Hepatocyte (in vitro differentiated cells): Measurements from ENCODE around the gene SLITRK6. TPM values are rescaled to one million over a fixed set of nuclear protein-coding genes. Genes with fewer than 3 reads are reported as not detected.

Experiments used
- DNase-seq: peaks from one replicate; pipeline ENCODE4 v3.0.0-alpha.2; 2016; ENCODE audit warnings: low spot score
- H2AFZ ChIP-seq: fragments of 200-600 bp; sonication (generic); 2 replicates; pipeline ENCODE4 v1.6.0; 2016; ENCODE audit warnings: antibody characterized with exemption, mild to moderate bottlenecking
- H3K27ac ChIP-seq: fragments of 200-600 bp; sonication (generic); 2 replicates; pipeline ENCODE4 v1.5.1; 2016; ENCODE audit warnings: mild to moderate bottlenecking
- H3K27me3 ChIP-seq: fragments of 200-600 bp; sonication (generic); 2 replicates; pipeline ENCODE4 v1.6.1; 2016
- H3K36me3 ChIP-seq: fragments of 200-600 bp; sonication (generic); replicated peaks from 2 replicates; pipeline ENCODE4 v1.5.1; 2016; ENCODE audit warnings: low read depth; ENCODE audit not compliant: insufficient read depth
- H3K4me1 ChIP-seq: fragments of 200-600 bp; sonication (generic); 2 replicates; pipeline ENCODE4 v1.5.1; 2016; ENCODE audit warnings: mild to moderate bottlenecking, moderate library complexity; ENCODE audit not compliant: insufficient read depth
- H3K4me2 ChIP-seq: fragments of 200-600 bp; sonication (generic); 2 replicates; pipeline ENCODE4 v1.6.0; 2016
- H3K4me3 ChIP-seq: fragments of 200-600 bp; sonication (generic); 2 replicates; pipeline ENCODE4 v1.5.1; 2016; ENCODE audit warnings: mild to moderate bottlenecking
- H3K79me2 ChIP-seq: fragments of 200-600 bp; sonication (generic); 2 replicates; pipeline ENCODE4 v1.6.0; 2017; ENCODE audit warnings: mild to moderate bottlenecking
- H3K9me2 ChIP-seq: fragments of 200-600 bp; sonication (generic); replicated peaks from 2 replicates; pipeline ENCODE4 v1.6.0; 2017; ENCODE audit warnings: mild to moderate bottlenecking; ENCODE audit not compliant: insufficient read depth
- H3K9me3 ChIP-seq: fragments of 200-600 bp; sonication (generic); 2 replicates; pipeline ENCODE4 v1.5.1; 2016; ENCODE audit warnings: low read depth, mild to moderate bottlenecking
- H4K20me1 ChIP-seq: fragments of 200-600 bp; sonication (generic); 2 replicates; pipeline ENCODE4 v1.6.0; 2016; ENCODE audit warnings: mild to moderate bottlenecking; ENCODE audit not compliant: insufficient read depth, poor library complexity, severe bottlenecking
- CTCF ChIP-seq: fragments of 200-600 bp; sonication (generic); IDR thresholded peaks from 2 replicates; pipeline ENCODE4 v1.5.1; 2016; ENCODE audit warnings: antibody characterized with exemption, mild to moderate bottlenecking; ENCODE audit not compliant: poor library complexity
- EZH2 ChIP-seq: fragments of 200-600 bp; sonication (generic); IDR thresholded peaks from 2 replicates; pipeline ENCODE4 v1.6.1; 2016; ENCODE audit warnings: antibody characterized with exemption, mild to moderate bottlenecking, borderline replicate concordance
- EZH2phosphoT487 ChIP-seq: fragments of 200-600 bp; sonication (generic); IDR thresholded peaks from one replicate; pipeline ENCODE4 v1.6.1; 2018; ENCODE audit warnings: antibody characterized with exemption, mild to moderate bottlenecking, low read depth, moderate library complexity; ENCODE audit not compliant: unreplicated experiment, severe bottlenecking
- WGBS: methylation state at CpG from one replicate; pipeline ENCODE4 v1.1.6; 2016; ENCODE audit warnings: low lambda C conversion rate; ENCODE audit errors: missing lambda C conversion rate; 5-methylcytosine and 5-hydroxymethylcytosine counted together
- polyA plus RNA-seq: library from polyadenylated mRNA; unstranded; fragments of >200 nt; fragmentation: Nextera tagmentation; extraction: Ambion mirVana; gene quantifications from 2 replicates; pipeline ENCODE4 v1.2.1, GENCODE V29; 2016
- total RNA-seq: library from RNA; depleted of rRNA; stranded (reverse); fragments of >200 nt; gene quantifications from 2 replicates; pipeline ENCODE4 v1.2.3, GENCODE V29; 2014

The SLITRK6 gene
- total and polyA plus RNA-seq, 2 experiments from 2014 or later = 9.8 to 22.4 TPM

- no peaks in the 10 kb centered on the region for H3K4me1 ChIP-seq
- no peak overlapping the region for H2AFZ ChIP-seq
- H3K4me3 ChIP-seq = no peak overlapping the region
- no peaks in the 10 kb centered on the region for H3K27me3 ChIP-seq
- no peaks in the 10 kb centered on the region for H3K9me2 ChIP-seq
- no peaks in the 10 kb centered on the region for H4K20me1 ChIP-seq
- no peak for TF ChIP-seq EZH2
- no peak for TF ChIP-seq EZH2phosphoT487
- TF ChIP-seq CTCF = no peak
- no peaks in the 10 kb centered on the region for H3K79me2 ChIP-seq
- H3K4me2 ChIP-seq = no peak overlapping the region
- no peak for DNase-seq
- WGBS = 80% methylated on average over 1 of the region's 1 CpG
- H3K27ac ChIP-seq = no peak overlapping the region
- no peaks in the 10 kb centered on the region for H3K36me3 ChIP-seq
- H3K9me3 ChIP-seq = no peaks in the 10 kb centered on the region
Measured at GRCh38 chr13:85812282-85812681, 13.1 kb upstream of the SLITRK6 start.

GRCh38 chr13:85808811-85809210 lies 9.6 kb upstream of the SLITRK6 start:
- no peak for TF ChIP-seq EZH2
- no peak for TF ChIP-seq EZH2phosphoT487
- TF ChIP-seq CTCF = no peak
- DNase-seq = no peak
- H3K79me2 ChIP-seq = no peaks in the 10 kb centered on the region

GRCh38 chr13:85806553-85807175 lies 7.4 kb upstream of the SLITRK6 start:
- no peaks in the 10 kb centered on the region for H3K9me2 ChIP-seq
- TF ChIP-seq EZH2 (no peak), EZH2phosphoT487 (no peak), CTCF (peak; percentile 83)
- H4K20me1 ChIP-seq = no peaks in the 10 kb centered on the region
- H3K9me3 ChIP-seq = no peaks in the 10 kb centered on the region
- H3K4me2 ChIP-seq = peak overlapping the region; percentile 33
- H3K4me3 ChIP-seq = no peak overlapping the region
- H3K27me3 ChIP-seq = no peaks in the 10 kb centered on the region
- H2AFZ ChIP-seq = no peak overlapping the region
- no peaks in the 10 kb centered on the region for H3K36me3 ChIP-seq
- WGBS = 14% methylated on average over 3 of the region's 3 CpGs
- H3K79me2 ChIP-seq = no peaks in the 10 kb centered on the region
- no peak overlapping the region for H3K27ac ChIP-seq
- DNase-seq = peak; percentile 77
- H3K4me1 ChIP-seq = no peaks in the 10 kb centered on the region

More at GRCh38 chr13:85808811-85809210, 9.6 kb upstream of the SLITRK6 start:
- Histone ChIP-seq H3K27me3 (no peaks in the 10 kb centered on the region), H4K20me1 (no peaks in the 10 kb centered on the region), H3K9me2 (no peaks in the 10 kb centered on the region), H3K4me2 (no peak overlapping the region), H3K9me3 (no peaks in the 10 kb centered on the region), H3K36me3 (no peaks in the 10 kb centered on the region), H2AFZ (no peak overlapping the region), H3K4me1 (no peaks in the 10 kb centered on the region), H3K27ac (no peak overlapping the region), H3K4me3 (no peak overlapping the region)
- 76% methylated on average over 1 of the region's 1 CpG for WGBS
